Testis (tissue), 5 donors: ENCODE results near the gene KRT9. TPM values are rescaled to one million over a fixed set of nuclear protein-coding genes. Genes with fewer than 3 reads are reported as not detected.
"Not testable (repeated sequence)": the region's sequence is repeated elsewhere in the genome, so short reads cannot be mapped to it uniquely, and the experiment has no call there.

ENCODE experiments used
- DNase-seq: peaks from one replicate; pipeline ENCODE4 v3.0.0-alpha.2; 2019
- H3K27ac ChIP-seq, 2 donors: fragments of 200-600 bp; sonication (generic); one replicate each; pipeline ENCODE4 v1.5.1; 2019
- H3K27me3 ChIP-seq: fragments of 200-600 bp; sonication (generic); one replicate; pipeline ENCODE4 v1.5.1; 2019
- H3K36me3 ChIP-seq: fragments of 200-600 bp; sonication (generic); one replicate; pipeline ENCODE4 v1.5.1; 2017; ENCODE audit warnings: low read depth; ENCODE audit errors: missing control alignments
- H3K4me1 ChIP-seq: fragments of 200-600 bp; sonication (generic); one replicate; pipeline ENCODE4 v1.5.1; 2019
- H3K4me3 ChIP-seq, 2 donors: fragments of 200-600 bp; sonication (generic); one replicate each; pipeline ENCODE4 v1.5.1; 2017 to 2019
- H3K9me3 ChIP-seq: fragments of 200-600 bp; sonication (generic); one replicate; pipeline ENCODE4 v1.5.1; 2017
- POLR2A ChIP-seq: fragments of 450-650 bp; IDR thresholded peaks from one replicate; pipeline ENCODE4 v1.6.1; 2017; ENCODE audit warnings: antibody characterized with exemption, mild to moderate bottlenecking, moderate library complexity
- WGBS, 2 donors: methylation state at CpG; one replicate each; pipeline ENCODE4 v1.1.5; 2018; 5-methylcytosine and 5-hydroxymethylcytosine counted together
- intact Hi-C: fragments of 100-400 bp; cut with DNase I; formaldehyde crosslinking; loops from one replicate; pipeline ENCODE4 v1.15.1; 2023; ENCODE audit warnings: low total_unique reads
- long read RNA-seq, 2 donors: transcript quantifications; one replicate each; lab custom pipeline, GENCODE V29; 2026
- polyA plus RNA-seq: library from polyadenylated mRNA; stranded (reverse); fragments of 350-450 nt; fragmentation: Illumina TruSeq; extraction: RNeasy Lipid Tissue Mini Kit (QIAGEN cat#74804); gene quantifications from one replicate; pipeline ENCODE4 v1.2.3, GENCODE V29; 2014; ENCODE audit warnings: low read depth, low replicate concordance; ENCODE audit not compliant: insufficient read depth
- total RNA-seq, 2 donors: library from RNA; depleted of rRNA; stranded (reverse); fragments of >200 nt; gene quantifications; one replicate each; pipeline ENCODE4 v1.2.3, GENCODE V29; 2016
- TF ChIP-seq, protein P1 (sequence below), 3 experiments: fragments of 450-650 bp in 2 of 3; fragments of 200-600 bp in 1 of 3; sonication (generic) in 1 of 3; IDR thresholded peaks; one replicate each; pipeline ENCODE4 v1.5.1; 2016 to 2019; ENCODE audit warnings: antibody characterized with exemption in 3 of 3, mild to moderate bottlenecking in 2 of 3, moderate library complexity in 1 of 3

Gene KRT9, protein sequence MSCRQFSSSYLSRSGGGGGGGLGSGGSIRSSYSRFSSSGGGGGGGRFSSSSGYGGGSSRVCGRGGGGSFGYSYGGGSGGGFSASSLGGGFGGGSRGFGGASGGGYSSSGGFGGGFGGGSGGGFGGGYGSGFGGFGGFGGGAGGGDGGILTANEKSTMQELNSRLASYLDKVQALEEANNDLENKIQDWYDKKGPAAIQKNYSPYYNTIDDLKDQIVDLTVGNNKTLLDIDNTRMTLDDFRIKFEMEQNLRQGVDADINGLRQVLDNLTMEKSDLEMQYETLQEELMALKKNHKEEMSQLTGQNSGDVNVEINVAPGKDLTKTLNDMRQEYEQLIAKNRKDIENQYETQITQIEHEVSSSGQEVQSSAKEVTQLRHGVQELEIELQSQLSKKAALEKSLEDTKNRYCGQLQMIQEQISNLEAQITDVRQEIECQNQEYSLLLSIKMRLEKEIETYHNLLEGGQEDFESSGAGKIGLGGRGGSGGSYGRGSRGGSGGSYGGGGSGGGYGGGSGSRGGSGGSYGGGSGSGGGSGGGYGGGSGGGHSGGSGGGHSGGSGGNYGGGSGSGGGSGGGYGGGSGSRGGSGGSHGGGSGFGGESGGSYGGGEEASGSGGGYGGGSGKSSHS
- total RNA-seq (under 1 TPM in 1 of 2 donors, not detected in 1; 0.43 TPM), polyA plus RNA-seq (0.29 TPM)
- long read RNA-seq, donor 1 = 0 reads
- long read RNA-seq, donor 2 = 0 reads

DNA sequence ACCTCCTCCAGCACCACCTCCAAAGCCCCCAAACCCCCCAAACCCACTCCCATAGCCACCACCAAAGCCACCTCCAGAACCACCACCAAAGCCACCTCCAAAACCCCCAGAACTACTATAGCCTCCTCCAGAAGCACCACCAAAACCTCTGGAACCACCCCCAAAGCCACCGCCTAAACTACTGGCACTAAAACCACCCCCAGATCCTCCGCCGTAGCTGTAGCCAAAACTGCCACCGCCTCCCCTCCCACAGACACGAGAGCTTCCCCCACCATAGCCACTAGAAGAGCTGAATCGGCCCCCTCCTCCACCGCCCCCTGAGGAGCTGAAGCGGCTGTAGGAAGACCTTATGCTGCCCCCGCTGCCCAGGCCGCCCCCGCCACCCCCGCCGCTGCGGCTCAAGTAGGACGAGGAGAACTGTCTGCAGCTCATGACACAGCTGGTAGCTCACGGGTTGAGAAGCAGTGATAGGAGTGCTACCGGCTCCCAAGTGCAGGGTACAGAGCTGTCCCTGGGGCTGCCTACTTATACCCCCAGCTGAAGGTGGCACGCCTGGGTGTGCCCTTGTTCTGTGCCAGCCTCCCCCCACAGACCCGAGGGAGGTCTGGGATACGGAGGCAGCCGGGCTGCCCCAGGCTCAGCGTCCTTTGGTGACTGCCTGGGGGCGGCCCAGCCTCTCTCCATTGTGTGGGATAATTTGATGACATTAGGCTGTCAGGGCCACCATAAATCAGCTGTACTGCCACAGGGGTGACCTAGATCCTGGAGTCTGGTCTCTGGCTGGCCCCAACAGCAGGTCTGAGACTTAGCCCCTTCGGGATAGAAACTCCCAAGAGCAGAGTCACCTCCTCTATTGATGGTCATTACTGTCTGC is at the start of gene KRT9:
Gene KRT9 (minus strand): TSS at position 499 of the 874 bp plus-strand sequence. CDS start 67 bp downstream, at position 432.
- Histone ChIP-seq H3K27me3 (no peaks in the 10 kb centered on the region), H3K36me3 (no peaks in the 10 kb centered on the region), H3K4me1 (no peaks in the 10 kb centered on the region), H3K4me3 (no peak within 1 kb of the TSS), H3K9me3 (no peaks in the 10 kb centered on the region), H3K27ac (no peak within 1 kb of the TSS)
- intact Hi-C loops = no loop called here
- 66 to 70% methylated on average over 12 to 24 of the region's 24 CpGs for WGBS, 2 donors
- DNase-seq = no peak
- TF ChIP-seq, protein P1, sequence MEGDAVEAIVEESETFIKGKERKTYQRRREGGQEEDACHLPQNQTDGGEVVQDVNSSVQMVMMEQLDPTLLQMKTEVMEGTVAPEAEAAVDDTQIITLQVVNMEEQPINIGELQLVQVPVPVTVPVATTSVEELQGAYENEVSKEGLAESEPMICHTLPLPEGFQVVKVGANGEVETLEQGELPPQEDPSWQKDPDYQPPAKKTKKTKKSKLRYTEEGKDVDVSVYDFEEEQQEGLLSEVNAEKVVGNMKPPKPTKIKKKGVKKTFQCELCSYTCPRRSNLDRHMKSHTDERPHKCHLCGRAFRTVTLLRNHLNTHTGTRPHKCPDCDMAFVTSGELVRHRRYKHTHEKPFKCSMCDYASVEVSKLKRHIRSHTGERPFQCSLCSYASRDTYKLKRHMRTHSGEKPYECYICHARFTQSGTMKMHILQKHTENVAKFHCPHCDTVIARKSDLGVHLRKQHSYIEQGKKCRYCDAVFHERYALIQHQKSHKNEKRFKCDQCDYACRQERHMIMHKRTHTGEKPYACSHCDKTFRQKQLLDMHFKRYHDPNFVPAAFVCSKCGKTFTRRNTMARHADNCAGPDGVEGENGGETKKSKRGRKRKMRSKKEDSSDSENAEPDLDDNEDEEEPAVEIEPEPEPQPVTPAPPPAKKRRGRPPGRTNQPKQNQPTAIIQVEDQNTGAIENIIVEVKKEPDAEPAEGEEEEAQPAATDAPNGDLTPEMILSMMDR (IDR thresholded peaks at IDR 0.05) = no peak
- TF ChIP-seq POLR2A = no peak

DNA sequence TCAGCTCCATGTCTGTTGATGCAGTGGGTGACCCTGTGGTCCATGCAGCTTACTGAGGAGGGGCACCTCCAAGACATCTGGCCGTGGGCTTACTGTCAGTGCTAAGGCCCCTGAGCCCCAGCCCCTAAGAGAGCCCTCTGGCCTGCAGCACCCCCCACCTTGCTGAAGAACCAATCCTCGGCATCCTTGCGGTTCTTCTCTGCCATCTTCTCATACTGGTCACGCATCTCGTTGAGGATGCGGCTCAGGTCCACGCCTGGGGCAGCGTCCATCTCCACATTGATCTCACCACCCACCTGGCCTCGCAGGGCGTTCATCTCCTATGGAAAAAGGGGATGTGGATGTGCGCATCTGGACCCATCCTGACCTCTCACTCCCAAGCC is 49.6 kb upstream of the KRT9 start:
- 95 to 97% methylated on average over 11 of the region's 11 CpGs for WGBS, 2 donors
- intact Hi-C loops, H3K4me1 ChIP-seq, H3K4me3 ChIP-seq, H3K27ac ChIP-seq, DNase-seq, H3K27me3 ChIP-seq, H3K9me3 ChIP-seq, H3K36me3 ChIP-seq: not testable (repeated sequence)

DNA sequence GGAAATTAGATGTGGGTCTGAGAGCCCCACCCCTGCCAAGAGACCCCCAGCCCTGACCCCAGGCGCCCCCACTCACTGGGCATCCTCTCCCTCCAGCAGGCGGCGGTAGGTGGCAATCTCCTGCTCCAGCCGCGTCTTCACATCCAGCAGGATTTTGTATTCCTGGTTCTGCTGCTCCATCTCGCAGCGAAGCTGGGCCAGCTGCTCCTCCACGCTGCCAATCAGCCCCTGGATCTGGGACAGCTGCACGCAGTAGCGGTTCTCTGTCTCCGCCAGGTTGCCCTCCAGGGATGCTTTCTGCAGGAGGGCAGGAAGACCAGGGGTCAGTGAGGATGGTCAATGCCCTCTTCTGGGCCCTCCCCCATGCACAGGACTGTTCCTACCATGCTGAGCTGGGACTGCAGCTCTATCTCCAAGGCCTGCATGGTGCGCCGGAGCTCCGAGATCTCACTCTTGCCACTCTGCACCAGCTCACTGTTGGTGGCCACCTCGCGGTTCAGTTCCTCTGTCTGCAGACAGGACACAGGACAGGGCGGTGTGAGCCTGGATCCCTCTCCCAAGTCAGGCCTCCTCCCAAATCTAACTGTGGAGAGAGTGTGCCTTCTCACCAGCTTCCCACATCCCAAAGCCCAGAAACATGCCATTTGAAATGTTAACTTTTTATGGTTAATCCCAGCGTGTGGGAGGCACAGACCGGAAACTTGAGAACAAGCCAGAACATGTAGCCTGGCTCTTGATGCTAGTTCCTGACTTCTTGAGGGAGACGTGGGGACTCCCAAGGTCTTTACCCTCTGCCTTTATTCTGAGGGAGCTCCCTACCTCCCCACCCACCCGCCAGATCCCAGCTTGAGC is 49.0 kb upstream of the KRT9 start:
- Histone ChIP-seq H3K4me1 (peaks cover 5% of the 10 kb centered on the region), H3K4me3 (no peak overlapping the region), H3K27ac (no peak overlapping the region), H3K9me3 (no peaks in the 10 kb centered on the region), H3K36me3 (no peaks in the 10 kb centered on the region), H3K27me3 (no peaks in the 10 kb centered on the region)
- TF ChIP-seq, protein P1 (IDR thresholded peaks at IDR 0.05) = no peak
- no peak for TF ChIP-seq POLR2A
- intact Hi-C loops = no loop called here
- no peak for DNase-seq
- 62 to 64% methylated on average over 20 to 21 of the region's 21 CpGs for WGBS, 2 donors

DNA sequence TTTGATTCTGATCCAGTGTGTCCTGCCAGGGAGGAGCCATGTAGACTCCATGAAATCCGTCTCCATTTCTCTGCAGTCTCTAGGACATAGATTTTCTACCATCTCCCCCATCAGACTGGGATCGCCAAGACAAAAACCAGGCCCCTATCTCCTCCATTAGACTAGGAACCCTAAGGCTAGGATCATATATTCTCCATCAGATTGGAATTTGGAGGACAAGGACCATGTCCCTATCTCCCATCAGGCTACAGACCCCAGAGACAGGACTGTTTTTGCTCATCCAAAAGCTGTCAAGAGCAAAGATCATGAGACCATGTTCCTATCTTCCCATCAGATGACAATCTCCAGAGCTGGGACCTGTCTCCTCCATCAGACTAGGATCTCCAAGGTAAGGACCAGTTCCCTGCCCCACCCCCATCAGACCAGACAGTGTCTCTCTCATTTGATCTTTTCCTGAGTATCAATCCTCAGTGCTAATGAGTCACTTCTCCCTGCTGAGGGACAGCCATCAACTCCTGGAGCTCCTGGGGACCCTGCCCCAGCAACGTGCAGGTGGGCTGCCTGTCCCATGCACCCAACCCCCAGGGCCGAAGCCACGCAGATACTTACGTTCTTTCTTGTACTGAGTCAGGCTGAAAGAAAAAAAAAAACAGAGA is 48.2 kb upstream of the KRT9 start:
- H3K36me3 ChIP-seq, H3K4me1 ChIP-seq, H3K9me3 ChIP-seq, H3K27me3 ChIP-seq, DNase-seq, H3K4me3 ChIP-seq, intact Hi-C loops, H3K27ac ChIP-seq: not testable (repeated sequence)
- WGBS, 2 donors = 77 to 92% methylated on average over 6 of the region's 6 CpGs
